ENCODE measurements around the gene FIGNL2. TPM values are rescaled to one million over a fixed set of nuclear protein-coding genes. Genes with fewer than 3 reads are reported as not detected.
A peak's percentile ranks its signal among the peaks of the same experiment; 100 is the strongest.

FIGNL2 gene
- total and polyA plus RNA-seq, 2 donors = 0.38 to 0.52 TPM

GRCh38 chr12:51825216-51825615 is 23.3 kb downstream of the FIGNL2 start:
- Histone ChIP-seq H3K4me1 (ENCODE audit: control insufficient read depth in 2 of 2, insufficient read depth in 2 of 2, low read length in 2 of 2) (peaks cover 15 to 30% of the 10 kb centered on the region in 2 donors), H3K27ac (ENCODE audit: low read depth in 1 of 2, low read length in 1 of 2) (no peak overlapping the region), H3K4me3 (ENCODE audit: low read length in 2 of 2) (no peak overlapping the region), H3K36me3 (ENCODE audit: control insufficient read depth in 2 of 2, insufficient read depth in 2 of 2, low read length in 1 of 2) (no peaks in the 10 kb centered on the region), H3K9me3 (ENCODE audit: control insufficient read depth in 2 of 2, insufficient read depth in 1 of 2, low read length in 1 of 2) (no peaks in the 10 kb centered on the region), H3K27me3 (ENCODE audit: control insufficient read depth in 2 of 2, insufficient read depth in 1 of 2, low read length in 1 of 2) (peaks cover 0 to 12% of the 10 kb centered on the region in 2 donors)
- 97% methylated on average over 5 of the region's 5 CpGs for WGBS
- DNase-seq (ENCODE audit: low read depth in 6 of 9, low spot score in 9 of 9) = no peak

GRCh38 chr12:51823875-51824565 is 24.5 kb downstream of the FIGNL2 start:
- Histone ChIP-seq H3K9me3 (ENCODE audit: control insufficient read depth in 2 of 2, insufficient read depth in 1 of 2, low read length in 1 of 2) (no peaks in the 10 kb centered on the region), H3K4me1 (ENCODE audit: control insufficient read depth in 2 of 2, insufficient read depth in 2 of 2, low read length in 2 of 2) (peaks cover 21 to 37% of the 10 kb centered on the region in 2 donors), H3K27me3 (ENCODE audit: control insufficient read depth in 2 of 2, insufficient read depth in 1 of 2, low read length in 1 of 2) (peaks cover 1 to 19% of the 10 kb centered on the region in 2 donors), H3K4me3 (ENCODE audit: low read length in 2 of 2) (no peak overlapping the region), H3K36me3 (ENCODE audit: control insufficient read depth in 2 of 2, insufficient read depth in 2 of 2, low read length in 1 of 2) (no peaks in the 10 kb centered on the region), H3K27ac (ENCODE audit: low read depth in 1 of 2, low read length in 1 of 2) (no peak overlapping the region)
- peak in 6 of 9 donors; percentile 42 to 81 (median 54) for DNase-seq (ENCODE audit: low read depth in 6 of 9, low spot score in 9 of 9)
- WGBS = 42% methylated on average over 6 of the region's 6 CpGs

- H3K27ac ChIP-seq (ENCODE audit: low read depth in 1 of 2, low read length in 1 of 2) = no peak overlapping the region
- H3K36me3 ChIP-seq (ENCODE audit: control insufficient read depth in 2 of 2, insufficient read depth in 2 of 2, low read length in 1 of 2) = no peaks in the 10 kb centered on the region
- no peak overlapping the region for H3K4me3 ChIP-seq (ENCODE audit: low read length in 2 of 2)
- no peak for DNase-seq (ENCODE audit: low read depth in 6 of 9, low spot score in 9 of 9)
- WGBS = 96% methylated on average over 4 of the region's 4 CpGs
- H3K27me3 ChIP-seq (ENCODE audit: control insufficient read depth in 2 of 2, insufficient read depth in 1 of 2, low read length in 1 of 2) = peaks cover 2 to 21% of the 10 kb centered on the region in 2 donors
- H3K4me1 ChIP-seq (ENCODE audit: control insufficient read depth in 2 of 2, insufficient read depth in 2 of 2, low read length in 2 of 2) = peaks cover 15 to 30% of the 10 kb centered on the region in 2 donors
- no peaks in the 10 kb centered on the region for H3K9me3 ChIP-seq (ENCODE audit: control insufficient read depth in 2 of 2, insufficient read depth in 1 of 2, low read length in 1 of 2)
Observed at GRCh38 chr12:51822956-51823355, 25.6 kb downstream of the FIGNL2 start.

GRCh38 chr12:51822261-51822616 is 26.3 kb downstream of the FIGNL2 start:
- no peak overlapping the region for H3K27ac ChIP-seq (ENCODE audit: low read depth in 1 of 2, low read length in 1 of 2)
- no peaks in the 10 kb centered on the region for H3K36me3 ChIP-seq (ENCODE audit: control insufficient read depth in 2 of 2, insufficient read depth in 2 of 2, low read length in 1 of 2)
- 95% methylated on average over 16 of the region's 16 CpGs for WGBS
- peak overlapping the region in 1 of 2 donors; percentile 26 for H3K4me3 ChIP-seq (ENCODE audit: low read length in 2 of 2)
- H3K9me3 ChIP-seq (ENCODE audit: control insufficient read depth in 2 of 2, insufficient read depth in 1 of 2, low read length in 1 of 2) = no peaks in the 10 kb centered on the region
- H3K4me1 ChIP-seq (ENCODE audit: control insufficient read depth in 2 of 2, insufficient read depth in 2 of 2, low read length in 2 of 2) = peaks cover 10 to 23% of the 10 kb centered on the region in 2 donors
- H3K27me3 ChIP-seq (ENCODE audit: control insufficient read depth in 2 of 2, insufficient read depth in 1 of 2, low read length in 1 of 2) = peaks cover 2 to 26% of the 10 kb centered on the region in 2 donors
- DNase-seq (ENCODE audit: low read depth in 6 of 9, low spot score in 9 of 9) = no peak

- no peaks in the 10 kb centered on the region for H3K36me3 ChIP-seq (ENCODE audit: control insufficient read depth in 2 of 2, insufficient read depth in 2 of 2, low read length in 1 of 2)
- H3K9me3 ChIP-seq (ENCODE audit: control insufficient read depth in 2 of 2, insufficient read depth in 1 of 2, low read length in 1 of 2) = no peaks in the 10 kb centered on the region
- 19% methylated on average over 101 of the region's 101 CpGs for WGBS
- DNase-seq (ENCODE audit: low read depth in 6 of 9, low spot score in 9 of 9) = peak in 2 of 9 donors; percentile 35 to 39
- H3K27me3 ChIP-seq (ENCODE audit: control insufficient read depth in 2 of 2, insufficient read depth in 1 of 2, low read length in 1 of 2) = peaks cover 2 to 29% of the 10 kb centered on the region in 2 donors
- H3K4me1 ChIP-seq (ENCODE audit: control insufficient read depth in 2 of 2, insufficient read depth in 2 of 2, low read length in 2 of 2) = peaks cover 10 to 17% of the 10 kb centered on the region in 2 donors
- H3K4me3 ChIP-seq (ENCODE audit: low read length in 2 of 2) = peak overlapping the region; percentile 84 to 86
- peak overlapping the region; percentile 62 to 79 for H3K27ac ChIP-seq (ENCODE audit: low read depth in 1 of 2, low read length in 1 of 2)
Observed at GRCh38 chr12:51821440-51822260, 26.9 kb downstream of the FIGNL2 start.

- H3K36me3 ChIP-seq (ENCODE audit: control insufficient read depth in 2 of 2, insufficient read depth in 2 of 2, low read length in 1 of 2) = no peaks in the 10 kb centered on the region
- H3K4me3 ChIP-seq (ENCODE audit: low read length in 2 of 2) = peak overlapping the region; percentile 84 to 86
- peak; percentile 65 to 93 (median 81) for DNase-seq (ENCODE audit: low read depth in 6 of 9, low spot score in 9 of 9)
- 2% methylated on average over 113 of the region's 113 CpGs for WGBS
- H3K27me3 ChIP-seq (ENCODE audit: control insufficient read depth in 2 of 2, insufficient read depth in 1 of 2, low read length in 1 of 2) = peaks cover 2 to 34% of the 10 kb centered on the region in 2 donors
- no peaks in the 10 kb centered on the region for H3K9me3 ChIP-seq (ENCODE audit: control insufficient read depth in 2 of 2, insufficient read depth in 1 of 2, low read length in 1 of 2)
- H3K4me1 ChIP-seq (ENCODE audit: control insufficient read depth in 2 of 2, insufficient read depth in 2 of 2, low read length in 2 of 2) = peaks cover 10 to 17% of the 10 kb centered on the region in 2 donors
- H3K27ac ChIP-seq (ENCODE audit: low read depth in 1 of 2, low read length in 1 of 2) = peak overlapping the region; percentile 62 to 79
Observed at GRCh38 chr12:51820526-51821439, 27.7 kb downstream of the FIGNL2 start.

- no peaks in the 10 kb centered on the region for H3K36me3 ChIP-seq (ENCODE audit: control insufficient read depth in 2 of 2, insufficient read depth in 2 of 2, low read length in 1 of 2)
- peak overlapping the region in 1 of 2 donors; percentile 37 for H3K27ac ChIP-seq (ENCODE audit: low read depth in 1 of 2, low read length in 1 of 2)
- peak overlapping the region; percentile 39 to 86 for H3K4me3 ChIP-seq (ENCODE audit: low read length in 2 of 2)
- peaks cover 9 to 42% of the 10 kb centered on the region in 2 donors for H3K27me3 ChIP-seq (ENCODE audit: control insufficient read depth in 2 of 2, insufficient read depth in 1 of 2, low read length in 1 of 2)
- H3K9me3 ChIP-seq (ENCODE audit: control insufficient read depth in 2 of 2, insufficient read depth in 1 of 2, low read length in 1 of 2) = peaks cover 0 to 4% of the 10 kb centered on the region in 2 donors
- H3K4me1 ChIP-seq (ENCODE audit: control insufficient read depth in 2 of 2, insufficient read depth in 2 of 2, low read length in 2 of 2) = peaks cover 11 to 19% of the 10 kb centered on the region in 2 donors
- WGBS = 32% methylated on average over 32 of the region's 32 CpGs
- no peak for DNase-seq (ENCODE audit: low read depth in 6 of 9, low spot score in 9 of 9)
Observed at GRCh38 chr12:51819736-51820525, 28.6 kb downstream of the FIGNL2 start.

Data from thymus (tissue), 11 donors.